Ascending aorta (tissue), 2 donors: Measurements from ENCODE around the gene MTPN. TPM values are rescaled to one million over a fixed set of nuclear protein-coding genes. Genes with fewer than 3 reads are reported as not detected.

Experiments
- DNase-seq, 2 donors: peaks; one replicate each; pipeline ENCODE4 v3.0.0-alpha.2; 2019; ENCODE audit warnings: low spot score in 2 of 2
- H3K27ac ChIP-seq, 2 donors: fragments of 200-600 bp; sonication (generic); one replicate each; pipeline ENCODE4 v1.5.1; 2016 to 2017; ENCODE audit warnings: mild to moderate bottlenecking in 1 of 2
- H3K27me3 ChIP-seq: fragments of 200-600 bp; sonication (generic); one replicate; pipeline ENCODE4 v1.5.1; 2017
- H3K36me3 ChIP-seq, 2 donors: fragments of 200-600 bp; sonication (generic); one replicate each; pipeline ENCODE4 v1.5.1; 2016
- H3K4me1 ChIP-seq, 2 donors: fragments of 200-600 bp; sonication (generic); one replicate each; pipeline ENCODE4 v1.5.1; 2016 to 2017; ENCODE audit warnings: mild to moderate bottlenecking in 1 of 2
- H3K4me3 ChIP-seq, 2 donors: fragments of 200-600 bp; sonication (generic); one replicate each; pipeline ENCODE4 v1.5.1; 2016 to 2017; ENCODE audit warnings: mild to moderate bottlenecking in 1 of 2
- H3K9me3 ChIP-seq, 2 donors: fragments of 200-600 bp; sonication (generic); one replicate each; pipeline ENCODE4 v1.5.1; 2016
- intact Hi-C: fragments of 100-400 bp; cut with DNase I; formaldehyde crosslinking; loops from one replicate; pipeline ENCODE4 v1.15.1; 2023
- total RNA-seq: library from RNA; depleted of rRNA; stranded (reverse); fragments of >200 nt; gene quantifications from one replicate; pipeline ENCODE4 v1.1.0, GENCODE V29; 2016
- TF ChIP-seq, protein P1 (sequence below), 3 experiments: fragments of 200-600 bp in 2 of 3; fragments of 450-650 bp in 1 of 3; sonication (generic) in 2 of 3; IDR thresholded peaks; one replicate each; pipeline ENCODE4 v1.5.1; 2016 to 2019; ENCODE audit warnings: antibody characterized with exemption in 3 of 3, mild to moderate bottlenecking in 1 of 3, moderate library complexity in 1 of 3

Gene MTPN
- total RNA-seq, 1 donor from 2014 or later = 43.5 TPM

- Histone ChIP-seq H3K4me3 (no peak overlapping the region), H3K4me1 (no peaks in the 10 kb centered on the region), H3K27me3 (no peaks in the 10 kb centered on the region), H3K27ac (no peak overlapping the region), H3K9me3 (no peaks in the 10 kb centered on the region), H3K36me3 (no peaks in the 10 kb centered on the region)
- DNase-seq = no peak
- intact Hi-C loops = no loop called here
- TF ChIP-seq, protein P1, sequence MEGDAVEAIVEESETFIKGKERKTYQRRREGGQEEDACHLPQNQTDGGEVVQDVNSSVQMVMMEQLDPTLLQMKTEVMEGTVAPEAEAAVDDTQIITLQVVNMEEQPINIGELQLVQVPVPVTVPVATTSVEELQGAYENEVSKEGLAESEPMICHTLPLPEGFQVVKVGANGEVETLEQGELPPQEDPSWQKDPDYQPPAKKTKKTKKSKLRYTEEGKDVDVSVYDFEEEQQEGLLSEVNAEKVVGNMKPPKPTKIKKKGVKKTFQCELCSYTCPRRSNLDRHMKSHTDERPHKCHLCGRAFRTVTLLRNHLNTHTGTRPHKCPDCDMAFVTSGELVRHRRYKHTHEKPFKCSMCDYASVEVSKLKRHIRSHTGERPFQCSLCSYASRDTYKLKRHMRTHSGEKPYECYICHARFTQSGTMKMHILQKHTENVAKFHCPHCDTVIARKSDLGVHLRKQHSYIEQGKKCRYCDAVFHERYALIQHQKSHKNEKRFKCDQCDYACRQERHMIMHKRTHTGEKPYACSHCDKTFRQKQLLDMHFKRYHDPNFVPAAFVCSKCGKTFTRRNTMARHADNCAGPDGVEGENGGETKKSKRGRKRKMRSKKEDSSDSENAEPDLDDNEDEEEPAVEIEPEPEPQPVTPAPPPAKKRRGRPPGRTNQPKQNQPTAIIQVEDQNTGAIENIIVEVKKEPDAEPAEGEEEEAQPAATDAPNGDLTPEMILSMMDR (IDR thresholded peaks at IDR 0.05) = no peak
Observed at GRCh38 chr7:136006208-136006607, 29.0 kb upstream of the MTPN start.

DNA sequence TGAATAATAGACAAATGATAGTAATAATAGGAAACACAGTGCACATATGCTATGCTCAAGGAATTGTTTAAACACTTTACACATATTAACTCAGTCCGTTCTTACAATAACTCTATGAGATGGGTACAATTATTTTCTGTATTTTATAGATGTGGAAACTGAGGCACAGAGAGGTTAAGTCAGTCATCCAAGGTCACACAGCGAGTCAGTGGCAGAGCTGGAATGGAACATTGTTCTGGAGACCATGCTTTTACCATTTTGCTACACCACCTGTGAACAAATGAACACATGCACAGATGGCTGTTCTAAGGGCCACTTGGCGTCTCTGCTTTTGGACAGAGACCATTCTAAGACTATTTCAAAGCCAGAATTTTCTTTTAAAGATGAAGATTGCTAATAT is 26.9 kb upstream of the MTPN start:
- TF ChIP-seq, protein P1 (IDR thresholded peaks at IDR 0.05) = no peak
- H3K36me3 ChIP-seq = no peaks in the 10 kb centered on the region
- H3K4me3 ChIP-seq = no peak overlapping the region
- no peaks in the 10 kb centered on the region for H3K27me3 ChIP-seq
- H3K4me1 ChIP-seq = no peaks in the 10 kb centered on the region
- DNase-seq = no peak
- intact Hi-C loops = no loop called here
- no peak overlapping the region for H3K27ac ChIP-seq
- no peaks in the 10 kb centered on the region for H3K9me3 ChIP-seq

DNA sequence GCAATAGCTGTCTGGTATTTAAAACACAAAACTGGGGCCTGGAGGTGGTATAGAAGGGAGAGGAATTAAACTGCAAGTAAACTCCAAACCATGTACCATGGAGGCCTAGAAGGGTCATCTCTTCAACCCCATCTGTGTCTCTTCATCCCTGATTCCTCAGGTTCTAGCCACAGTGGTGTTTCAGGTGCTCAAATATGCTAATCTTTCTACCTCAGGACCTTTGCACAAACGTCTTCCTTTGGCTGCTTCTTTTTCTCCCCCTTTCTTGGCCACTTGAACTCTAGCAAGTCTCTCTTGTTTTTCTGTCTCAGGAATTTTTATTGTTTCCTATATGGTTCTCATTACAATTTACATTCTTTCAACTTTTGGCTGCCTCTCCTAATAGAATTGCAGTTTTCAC is 25.6 kb upstream of the MTPN start:
- no peaks in the 10 kb centered on the region for H3K36me3 ChIP-seq
- DNase-seq = no peak
- intact Hi-C loops = no loop called here
- H3K27ac ChIP-seq = no peak overlapping the region
- H3K9me3 ChIP-seq = no peaks in the 10 kb centered on the region
- TF ChIP-seq, protein P1 (IDR thresholded peaks at IDR 0.05) = no peak
- no peaks in the 10 kb centered on the region for H3K27me3 ChIP-seq
- no peaks in the 10 kb centered on the region for H3K4me1 ChIP-seq
- H3K4me3 ChIP-seq = no peak overlapping the region

GRCh38 chr7:136000288-136000913 is 23.2 kb upstream of the MTPN start:
- intact Hi-C loops = no loop called here
- TF ChIP-seq, protein P1 (IDR thresholded peaks at IDR 0.05) = no peak
- no peak overlapping the region for H3K4me3 ChIP-seq
- H3K27me3 ChIP-seq = no peaks in the 10 kb centered on the region
- no peaks in the 10 kb centered on the region for H3K36me3 ChIP-seq
- no peak for DNase-seq
- no peaks in the 10 kb centered on the region for H3K4me1 ChIP-seq
- no peaks in the 10 kb centered on the region for H3K9me3 ChIP-seq
- no peak overlapping the region for H3K27ac ChIP-seq

GRCh38 chr7:135998081-135998480 is 20.9 kb upstream of the MTPN start:
- H3K27ac ChIP-seq = no peak overlapping the region
- TF ChIP-seq, protein P1 (IDR thresholded peaks at IDR 0.05) = no peak
- H3K4me3 ChIP-seq = no peak overlapping the region
- intact Hi-C loops = no loop called here
- H3K36me3 ChIP-seq = no peaks in the 10 kb centered on the region
- H3K9me3 ChIP-seq = no peaks in the 10 kb centered on the region
- H3K4me1 ChIP-seq = no peaks in the 10 kb centered on the region
- no peak for DNase-seq
- H3K27me3 ChIP-seq = no peaks in the 10 kb centered on the region

DNA sequence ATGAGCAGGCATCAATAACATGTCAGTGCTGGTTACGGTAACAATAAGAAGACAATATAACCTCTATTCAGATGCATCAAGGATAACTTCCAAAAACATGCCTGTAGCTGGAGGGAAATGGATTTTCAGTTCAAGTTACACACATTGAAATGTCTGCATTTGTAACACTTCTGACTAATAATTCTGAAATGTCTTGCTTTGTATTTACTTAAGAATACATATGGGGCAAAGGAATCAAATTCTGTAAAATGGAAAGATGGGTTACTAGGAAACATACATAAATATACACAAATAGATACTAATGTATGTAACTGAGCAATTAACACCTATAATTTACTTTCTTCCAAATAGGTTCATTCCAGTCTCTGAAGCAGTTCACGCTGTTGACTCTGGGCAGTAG is 18.6 kb upstream of the MTPN start:
- Histone ChIP-seq H3K36me3 (no peaks in the 10 kb centered on the region), H3K27me3 (no peaks in the 10 kb centered on the region), H3K4me1 (no peaks in the 10 kb centered on the region), H3K27ac (no peak overlapping the region), H3K9me3 (no peaks in the 10 kb centered on the region), H3K4me3 (no peak overlapping the region)
- no peak for DNase-seq
- TF ChIP-seq, protein P1 (IDR thresholded peaks at IDR 0.05) = no peak
- intact Hi-C loops = no loop called here
